Measurements from ENCODE around the gene HOXD8. TPM values are rescaled to one million over a fixed set of nuclear protein-coding genes. Genes with fewer than 3 reads are reported as not detected.

HOXD8 gene
- total RNA-seq, result 10 to 100 TPM; 29.2 to 46.8 (median 33.1) TPM
- 10 to 100 TPM; 36.9 to 50.6 TPM for polyA plus RNA-seq
- long read RNA-seq, donor 1, transcript HOXD8-203 (2 exons, 1,268 nt), result minor isoform, 6 of 25 reads
- long read RNA-seq, donor 1, transcript HOXD8-201 (2 exons, 1,917 nt), result major isoform, 8 of 25 reads
- long read RNA-seq, donor 1, partial matches to known transcripts, result 4 of 25 reads
- long read RNA-seq, donor 1, other reads (novel, unspliced or antisense), result 6 of 25 reads
- long read RNA-seq, donor 2, transcript HOXD8-201 (2 exons, 1,917 nt), result major isoform, 6 of 40 reads
- long read RNA-seq, donor 2, transcript HOXD8-202 (3 exons, 1,608 nt), result minor isoform, 5 of 40 reads
- long read RNA-seq, donor 2, transcript HOXD8-203 (2 exons, 1,268 nt), result major isoform, 6 of 40 reads
- long read RNA-seq, donor 2, partial matches to known transcripts, result 7 of 40 reads
- long read RNA-seq, donor 2, other reads (novel, unspliced or antisense), result 16 of 40 reads
- long read RNA-seq, donor 3, transcript HOXD8-201 (2 exons, 1,917 nt), result minor isoform, 10 of 33 reads
- long read RNA-seq, donor 3, transcript HOXD8-203 (2 exons, 1,268 nt), result major isoform, 21 of 33 reads
- long read RNA-seq, donor 3, partial matches to known transcripts, result 0 of 33 reads
- long read RNA-seq, donor 3, other reads (novel, unspliced or antisense), result 2 of 33 reads

- no peaks in the 10 kb centered on the region for H3K27me3 ChIP-seq
- peak within 1 kb of the TSS; percentile 55 for H3K4me3 ChIP-seq
- intact Hi-C loops (cut with DNase I), result loop anchor here (5.0 to 10.0 kb wide), 5 partner anchors 423 to 1033 kb away; no protein-coding TSS in a partner anchor
- H3K4me1 ChIP-seq (ENCODE audit: insufficient read depth), result peaks cover 9% of the 10 kb centered on the region
- no peaks in the 10 kb centered on the region for H3K9me3 ChIP-seq
- H3K36me3 ChIP-seq, result no peaks in the 10 kb centered on the region
- peak; percentile 90 to 94 (median 91) for DNase-seq
- 0 to 1% (median 0%) methylated on average over 44 to 64 of the region's 64 CpGs for WGBS, 3 donors
- TF ChIP-seq EP300 (IDR thresholded peaks at IDR 0.05), result no peak
- peak in 2 of 3 donors; percentile 22 to 25 for TF ChIP-seq CTCF (IDR thresholded peaks at IDR 0.05)
- peak; percentile 69 for TF ChIP-seq POLR2A (IDR thresholded peaks at IDR 0.05)
- peak within 1 kb of the TSS; percentile 94 to 99 for H3K27ac ChIP-seq
Observed at GRCh38 chr2:176128982-176129796, at the start of gene HOXD8. TSS of gene HOXD8 (plus strand) at chr2:176129705. CDS start at chr2:176130367, 662 bp downstream.

GRCh38 chr2:176079831-176080539 lies 49.5 kb upstream of the HOXD8 start:
- peaks cover 0 to 4% of the 10 kb centered on the region in 2 donors for H3K9me3 ChIP-seq
- no peak overlapping the region for H3K4me3 ChIP-seq
- intact Hi-C loops (cut with DNase I), result loop anchor here in 2 of 4 donors (10.0 kb wide), 1 partner anchor 395 kb away; no protein-coding TSS in a partner anchor
- no peak overlapping the region for H3K27ac ChIP-seq
- H3K4me1 ChIP-seq (ENCODE audit: insufficient read depth), result peaks cover 3% of the 10 kb centered on the region
- WGBS, 3 donors, result 1 to 9% (median 1%) methylated on average over 54 to 86 of the region's 86 CpGs
- no peaks in the 10 kb centered on the region for H3K36me3 ChIP-seq
- TF ChIP-seq CTCF (IDR thresholded peaks at IDR 0.05) (no peak), EP300 (IDR thresholded peaks at IDR 0.05) (no peak), POLR2A (IDR thresholded peaks at IDR 0.05) (no peak)
- peaks cover 20% of the 10 kb centered on the region for H3K27me3 ChIP-seq
- no peak for DNase-seq

- Histone ChIP-seq H3K4me3 (no peak overlapping the region), H3K36me3 (no peaks in the 10 kb centered on the region), H3K4me1 (ENCODE audit: insufficient read depth) (peaks cover 3% of the 10 kb centered on the region), H3K27me3 (peaks cover 20% of the 10 kb centered on the region), H3K9me3 (peaks cover 0 to 4% of the 10 kb centered on the region in 2 donors), H3K27ac (no peak overlapping the region)
- TF ChIP-seq POLR2A (IDR thresholded peaks at IDR 0.05), result no peak
- TF ChIP-seq CTCF (IDR thresholded peaks at IDR 0.05), result no peak
- no peak for TF ChIP-seq EP300 (IDR thresholded peaks at IDR 0.05)
- 8 to 10% (median 8%) methylated on average over 67 to 68 of the region's 68 CpGs for WGBS, 3 donors
- intact Hi-C loops (cut with DNase I), result loop anchor here in 1 of 4 donors (10.0 kb wide), 1 partner anchor 396 kb away; no protein-coding TSS in a partner anchor
- DNase-seq, result no peak
Observed at GRCh38 chr2:176080540-176081375, 48.7 kb upstream of the HOXD8 start.

Measured in ovary (tissue), 10 donors.